ENCODE data around the gene SHC4. TPM values are rescaled to one million over a fixed set of nuclear protein-coding genes. Genes with fewer than 3 reads are reported as not detected.

The SHC4 gene
- total and polyA plus RNA-seq, 2 of the 13 experiments (the other 11 are each of a cell fraction or from before 2014, with no cell fraction given) = 0.04 TPM; not detected in 1

- 0 out of 2 replicates have a peak, but pooled peaks have one; percentile 24 for TF ChIP-seq ZNF34 (CRISPR knock-in tag; IDR thresholded peaks at IDR 0.05; ENCODE audit: borderline replicate concordance)
- 0 out of 2 replicates have a peak, but pooled peaks have one; percentile 25 for TF ChIP-seq PHF20 (CRISPR knock-in tag; IDR thresholded peaks at IDR 0.05)
- TF ChIP-seq ZNF431 (CRISPR knock-in tag; IDR thresholded peaks at IDR 0.05; ENCODE audit: borderline replicate concordance, low read depth) = 0 out of 2 replicates have a peak, but pooled peaks have one; percentile 26
- TF ChIP-seq, protein P1, sequence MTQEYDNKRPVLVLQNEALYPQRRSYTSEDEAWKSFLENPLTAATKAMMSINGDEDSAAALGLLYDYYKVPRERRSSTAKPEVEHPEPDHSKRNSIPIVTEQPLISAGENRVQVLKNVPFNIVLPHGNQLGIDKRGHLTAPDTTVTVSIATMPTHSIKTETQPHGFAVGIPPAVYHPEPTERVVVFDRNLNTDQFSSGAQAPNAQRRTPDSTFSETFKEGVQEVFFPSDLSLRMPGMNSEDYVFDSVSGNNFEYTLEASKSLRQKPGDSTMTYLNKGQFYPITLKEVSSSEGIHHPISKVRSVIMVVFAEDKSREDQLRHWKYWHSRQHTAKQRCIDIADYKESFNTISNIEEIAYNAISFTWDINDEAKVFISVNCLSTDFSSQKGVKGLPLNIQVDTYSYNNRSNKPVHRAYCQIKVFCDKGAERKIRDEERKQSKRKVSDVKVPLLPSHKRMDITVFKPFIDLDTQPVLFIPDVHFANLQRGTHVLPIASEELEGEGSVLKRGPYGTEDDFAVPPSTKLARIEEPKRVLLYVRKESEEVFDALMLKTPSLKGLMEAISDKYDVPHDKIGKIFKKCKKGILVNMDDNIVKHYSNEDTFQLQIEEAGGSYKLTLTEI (CRISPR knock-in tag; conservative IDR thresholded peaks at IDR 0.05) = no peak
- TF ChIP-seq ARNT2 (CRISPR knock-in tag; IDR thresholded peaks at IDR 0.05; ENCODE audit: low read depth) = no peak
- TF ChIP-seq ZBTB40 (IDR thresholded peaks at IDR 0.05) = no peak
- TF ChIP-seq ZBTB40 (CRISPR knock-in tag; IDR thresholded peaks at IDR 0.05) = peak; percentile 43; the same call in 1 of the 2 replicates
- TF ChIP-seq LCORL (IDR thresholded peaks at IDR 0.05) = no peak
- 0 out of 2 replicates have a peak, but pooled peaks have one; percentile 20 for TF ChIP-seq LCORL (CRISPR knock-in tag; IDR thresholded peaks at IDR 0.05)
- TF ChIP-seq CTCF (CRISPR knock-in tag; IDR thresholded peaks at IDR 0.05) = peak; percentile 76
- no peak for TF ChIP-seq TBX2 (CRISPR knock-in tag; IDR thresholded peaks at IDR 0.05; ENCODE audit: borderline replicate concordance)
- TF ChIP-seq HNF4G (IDR thresholded peaks at IDR 0.05; ENCODE audit: borderline replicate concordance, low read depth, low read length) = no peak
- no peak for TF ChIP-seq HNF4G (CRISPR knock-in tag; IDR thresholded peaks at IDR 0.05; ENCODE audit: borderline replicate concordance, low read depth)
- TF ChIP-seq GABPB1 (CRISPR knock-in tag; IDR thresholded peaks at IDR 0.05) = peak; percentile 52; the same call in 1 of the 2 replicates
- TF ChIP-seq IRF2 (CRISPR knock-in tag; IDR thresholded peaks at IDR 0.05) = 0 out of 2 replicates have a peak, but pooled peaks have one; percentile 15
Observed at GRCh38 chr15:48975472-48976419, 12.0 kb upstream of the SHC4 start (continued).
